K562 (cell line): Measurements from ENCODE around the gene RALGAPB. TPM values are rescaled to one million over a fixed set of nuclear protein-coding genes. Genes with fewer than 3 reads are reported as not detected.

Experiments used
- ARHGAP35 ChIP-seq: fragments of 450-650 bp; IDR thresholded peaks from 2 replicates; pipeline ENCODE4 v1.6.1; 2018; ENCODE audit not compliant: partially characterized antibody
- BCLAF1 ChIP-seq, 2 experiments: fragments of 450-650 bp in 1 of 2; IDR thresholded peaks; 2 replicates each; pipeline ENCODE4 v1.6.1; 2011 to 2017; ENCODE audit warnings: low read depth in 2 of 2, antibody characterized with exemption in 1 of 2, borderline replicate concordance in 1 of 2, low read length in 1 of 2, mild to moderate bottlenecking in 1 of 2, mixed read lengths in 1 of 2; ENCODE audit not compliant: control insufficient read depth in 1 of 2
- CBFA2T2 ChIP-seq: fragments of 450-650 bp; conservative IDR thresholded peaks from 2 replicates; pipeline ENCODE4 v1.6.1; 2017; ENCODE audit warnings: mild to moderate bottlenecking
- DIDO1 ChIP-seq: fragments of 450-650 bp; IDR thresholded peaks from 2 replicates; pipeline ENCODE4 v1.6.1; 2016; ENCODE audit warnings: low read depth, missing biosample characterization, missing genetic modification characterization
- NCOA6 ChIP-seq: fragments of 450-650 bp; IDR thresholded peaks from 2 replicates; pipeline ENCODE4 v1.6.1; 2017; ENCODE audit warnings: mild to moderate bottlenecking
- PBX2 ChIP-seq, 2 experiments: IDR thresholded peaks in 1 of 2; conservative IDR thresholded peaks in 1 of 2; 2 replicates each; pipeline ENCODE4 v1.6.1; 2016; ENCODE audit warnings: low read depth in 2 of 2, mild to moderate bottlenecking in 1 of 2, missing compliant biosample characterization in 1 of 2, missing genetic modification characterization in 1 of 2, moderate library complexity in 1 of 2
- SAFB2 ChIP-seq: fragments of 200-400 bp; formaldehyde crosslinking; IDR thresholded peaks from 2 replicates; pipeline ENCODE4 v1.6.1; 2018; ENCODE audit warnings: borderline replicate concordance, low read length, low read depth, moderate library complexity; ENCODE audit not compliant: severe bottlenecking
- TCF7L2 ChIP-seq: fragments of 150-350 bp; IDR thresholded peaks from 2 replicates; pipeline ENCODE4 v1.6.1; 2016; ENCODE audit warnings: low read depth, mild to moderate bottlenecking, low read length, moderate library complexity
- TRIM24 ChIP-seq, 2 experiments: fragments of 450-650 bp; IDR thresholded peaks; 2 replicates each; pipeline ENCODE4 v1.6.1; 2016
- VEZF1 ChIP-seq: fragments of 200-800 bp; sonication (Bioruptor generic); IDR thresholded peaks from 2 replicates; pipeline ENCODE4 v1.6.1; 2017; ENCODE audit warnings: missing genetic modification characterization, missing compliant biosample characterization
- ZNF280A ChIP-seq: fragments of 450-650 bp; IDR thresholded peaks from 2 replicates; pipeline ENCODE4 v1.6.1; 2018; ENCODE audit warnings: mild to moderate bottlenecking, low read depth; ENCODE audit not compliant: partially characterized antibody
- ZNF592 ChIP-seq: fragments of 450-650 bp; IDR thresholded peaks from 2 replicates; pipeline ENCODE4 v1.6.1; 2017; ENCODE audit warnings: antibody characterized with exemption, mild to moderate bottlenecking
- polyA plus RNA-seq, 8 experiments: library from polyadenylated mRNA; depleted of rRNA in 4 of 8; stranded (reverse) in 5 of 8; unstranded in 3 of 8; fragments of >200 nt; fragmentation: Nextera tagmentation in 2 of 8; fragmentation: Illumina TruSeq in 1 of 8; extraction: Ambion mirVana in 2 of 8; extraction: Trizol in 1 of 8; gene quantifications; 2 replicates each; pipeline versions ENCODE4 v1.2.1 to v1.2.3, GENCODE V29; 2011 to 2014; ENCODE audit warnings: inconsistent platforms in 1 of 8, missing spikeins in 1 of 8
- total RNA-seq, 7 experiments: library from RNA; depleted of rRNA in 6 of 7; stranded (reverse); fragments of >200 nt in 6 of 7; fragmentation: Illumina TruSeq in 2 of 7; extraction: Trizol in 2 of 7; gene quantifications; 2 replicates each; pipeline versions ENCODE4 v1.2.1 to v1.2.3, GENCODE V29; 2011 to 2021; ENCODE audit warnings: low replicate concordance in 1 of 7

RALGAPB gene
- total and polyA plus RNA-seq, 9 of the 15 experiments (the other 6 are each of a cell fraction or from before 2014, with no cell fraction given), result 4.3 to 25.6 (median 13.6) TPM

GRCh38 chr20:38472513-38473366 lies at the start of gene RALGAPB (continued):
- TF ChIP-seq ZNF280A (no peak), ZNF592 (no peak), SAFB2 (no peak), TRIM24 (IDR thresholded peaks at IDR 0.05) (no peak), VEZF1 (CRISPR knock-in tag) (peak; percentile 49), DIDO1 (tag) (no peak), TCF7L2 (no peak), CBFA2T2 (no peak), BCLAF1 (IDR thresholded peaks at IDR 0.05; ENCODE audit: borderline replicate concordance in 1 of 2, control insufficient read depth in 1 of 2, low read depth in 2 of 2, low read length in 1 of 2) (no peak), ARHGAP35 (no peak), NCOA6 (no peak), PBX2 (CRISPR knock-in tag; IDR thresholded peaks at IDR 0.05; ENCODE audit: low read depth) (no peak), PBX2 (tag; conservative IDR thresholded peaks at IDR 0.05; ENCODE audit: low read depth) (no peak)
